Measurements from ENCODE around the gene PLXNA1. TPM values are rescaled to one million over a fixed set of nuclear protein-coding genes. Genes with fewer than 3 reads are reported as not detected.

PLXNA1 gene
- total RNA-seq, 1 experiment from 2014 or later = 30.3 TPM

DNA sequence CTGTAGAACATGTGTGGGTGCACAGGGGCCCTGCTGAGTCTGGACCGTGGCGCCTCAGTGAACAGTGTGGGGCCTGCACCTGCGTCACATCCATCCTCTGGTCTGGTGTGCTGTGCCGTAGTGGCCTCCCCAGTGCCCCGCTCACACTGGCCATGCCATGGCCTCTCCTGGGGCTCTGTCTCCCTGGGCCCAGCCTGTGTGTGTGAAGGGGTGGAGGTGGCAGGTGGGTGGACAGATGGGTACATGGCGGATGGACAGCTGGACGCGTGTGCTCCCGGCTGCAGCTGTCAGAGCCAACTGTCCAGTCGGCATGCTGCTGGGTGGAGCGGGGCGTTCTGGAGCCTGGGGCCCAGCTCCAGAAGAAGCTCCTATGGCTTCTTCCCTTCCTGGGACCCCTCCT lies 17.8 kb downstream of the PLXNA1 start:
- Histone ChIP-seq H3K4me2 (ENCODE audit: low read length) (no peak overlapping the region), H3K4me3 (replicated peaks in 1 of 2; ENCODE audit: low read depth in 1 of 2, low read length in 2 of 2) (no peak overlapping the region), H3K9ac (ENCODE audit: low read length) (no peak overlapping the region), H3K9me2 (ENCODE audit: insufficient read depth) (no peaks in the 10 kb centered on the region), H3K27me3 (ENCODE audit: insufficient read depth, low read length) (no peaks in the 10 kb centered on the region), H3K9me3 (ENCODE audit: control insufficient read depth in 1 of 2, insufficient read depth in 1 of 2, low read depth in 1 of 2, low read length in 2 of 2) (no peaks in the 10 kb centered on the region), H3K4me1 (ENCODE audit: control insufficient read depth in 1 of 2, insufficient read depth in 2 of 2, low read length in 2 of 2) (no peaks in the 10 kb centered on the region), H3K79me2 (ENCODE audit: insufficient read depth, low read length) (peaks cover 34% of the 10 kb centered on the region; the same call in 1 of the 2 replicates), H3K27ac (ENCODE audit: low read depth, low read length) (no peak overlapping the region), H2AFZ (ENCODE audit: low read depth, low read length, poor library complexity, severe bottlenecking) (no peak overlapping the region), H4K20me1 (ENCODE audit: insufficient read depth) (no peaks in the 10 kb centered on the region), H3K36me3 (ENCODE audit: control insufficient read depth in 1 of 2, insufficient read depth in 2 of 2, low read length in 2 of 2) (no peaks in the 10 kb centered on the region)
- ChIA-PET RAD21 (ENCODE audit: low non-redundant PET in 1 of 2, low total read pairs in 2 of 2, uncharacterized antibody in 2 of 2, unreplicated experiment in 2 of 2) (no interaction called here), CTCF (no interaction called here), POLR2A (no interaction called here)
- DNase-seq (ENCODE audit: low read depth, low spot score) (no peak), ATAC-seq (no peak)
- TF ChIP-seq POLR2A (IDR thresholded peaks at IDR 0.05; ENCODE audit: borderline replicate concordance, extremely low read depth, insufficient read depth, insufficient read length) (no peak), CEBPB (IDR thresholded peaks at IDR 0.05; ENCODE audit: low read depth) (no peak), CBX3 (IDR thresholded peaks at IDR 0.05; ENCODE audit: low read depth) (no peak), SIN3A (IDR thresholded peaks at IDR 0.05; ENCODE audit: low read depth) (no peak), YY1 (IDR thresholded peaks at IDR 0.05; ENCODE audit: extremely low read depth, insufficient replicate concordance, low read depth, low read length) (no peak), FOSL1 (IDR thresholded peaks at IDR 0.05; ENCODE audit: low read depth) (no peak), EZH2phosphoT487 (IDR thresholded peaks at IDR 0.05; ENCODE audit: borderline replicate concordance) (no peak), RAD21 (IDR thresholded peaks at IDR 0.05; ENCODE audit: low read depth) (no peak), SP1 (IDR thresholded peaks at IDR 0.05; ENCODE audit: low read depth) (no peak)
- TF ChIP-seq, protein P1, sequence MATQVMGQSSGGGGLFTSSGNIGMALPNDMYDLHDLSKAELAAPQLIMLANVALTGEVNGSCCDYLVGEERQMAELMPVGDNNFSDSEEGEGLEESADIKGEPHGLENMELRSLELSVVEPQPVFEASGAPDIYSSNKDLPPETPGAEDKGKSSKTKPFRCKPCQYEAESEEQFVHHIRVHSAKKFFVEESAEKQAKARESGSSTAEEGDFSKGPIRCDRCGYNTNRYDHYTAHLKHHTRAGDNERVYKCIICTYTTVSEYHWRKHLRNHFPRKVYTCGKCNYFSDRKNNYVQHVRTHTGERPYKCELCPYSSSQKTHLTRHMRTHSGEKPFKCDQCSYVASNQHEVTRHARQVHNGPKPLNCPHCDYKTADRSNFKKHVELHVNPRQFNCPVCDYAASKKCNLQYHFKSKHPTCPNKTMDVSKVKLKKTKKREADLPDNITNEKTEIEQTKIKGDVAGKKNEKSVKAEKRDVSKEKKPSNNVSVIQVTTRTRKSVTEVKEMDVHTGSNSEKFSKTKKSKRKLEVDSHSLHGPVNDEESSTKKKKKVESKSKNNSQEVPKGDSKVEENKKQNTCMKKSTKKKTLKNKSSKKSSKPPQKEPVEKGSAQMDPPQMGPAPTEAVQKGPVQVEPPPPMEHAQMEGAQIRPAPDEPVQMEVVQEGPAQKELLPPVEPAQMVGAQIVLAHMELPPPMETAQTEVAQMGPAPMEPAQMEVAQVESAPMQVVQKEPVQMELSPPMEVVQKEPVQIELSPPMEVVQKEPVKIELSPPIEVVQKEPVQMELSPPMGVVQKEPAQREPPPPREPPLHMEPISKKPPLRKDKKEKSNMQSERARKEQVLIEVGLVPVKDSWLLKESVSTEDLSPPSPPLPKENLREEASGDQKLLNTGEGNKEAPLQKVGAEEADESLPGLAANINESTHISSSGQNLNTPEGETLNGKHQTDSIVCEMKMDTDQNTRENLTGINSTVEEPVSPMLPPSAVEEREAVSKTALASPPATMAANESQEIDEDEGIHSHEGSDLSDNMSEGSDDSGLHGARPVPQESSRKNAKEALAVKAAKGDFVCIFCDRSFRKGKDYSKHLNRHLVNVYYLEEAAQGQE (IDR thresholded peaks at IDR 0.05; ENCODE audit: low read depth) = no peak
- TF ChIP-seq, protein P2, sequence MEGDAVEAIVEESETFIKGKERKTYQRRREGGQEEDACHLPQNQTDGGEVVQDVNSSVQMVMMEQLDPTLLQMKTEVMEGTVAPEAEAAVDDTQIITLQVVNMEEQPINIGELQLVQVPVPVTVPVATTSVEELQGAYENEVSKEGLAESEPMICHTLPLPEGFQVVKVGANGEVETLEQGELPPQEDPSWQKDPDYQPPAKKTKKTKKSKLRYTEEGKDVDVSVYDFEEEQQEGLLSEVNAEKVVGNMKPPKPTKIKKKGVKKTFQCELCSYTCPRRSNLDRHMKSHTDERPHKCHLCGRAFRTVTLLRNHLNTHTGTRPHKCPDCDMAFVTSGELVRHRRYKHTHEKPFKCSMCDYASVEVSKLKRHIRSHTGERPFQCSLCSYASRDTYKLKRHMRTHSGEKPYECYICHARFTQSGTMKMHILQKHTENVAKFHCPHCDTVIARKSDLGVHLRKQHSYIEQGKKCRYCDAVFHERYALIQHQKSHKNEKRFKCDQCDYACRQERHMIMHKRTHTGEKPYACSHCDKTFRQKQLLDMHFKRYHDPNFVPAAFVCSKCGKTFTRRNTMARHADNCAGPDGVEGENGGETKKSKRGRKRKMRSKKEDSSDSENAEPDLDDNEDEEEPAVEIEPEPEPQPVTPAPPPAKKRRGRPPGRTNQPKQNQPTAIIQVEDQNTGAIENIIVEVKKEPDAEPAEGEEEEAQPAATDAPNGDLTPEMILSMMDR (IDR thresholded peaks at IDR 0.05 in 2 of 3, conservative IDR thresholded peaks at IDR 0.05 in 1 of 3; ENCODE audit: borderline replicate concordance in 1 of 3, insufficient read depth in 1 of 3, low read depth in 2 of 3, low read length in 2 of 3) = no peak
- TF ChIP-seq, protein P3, sequence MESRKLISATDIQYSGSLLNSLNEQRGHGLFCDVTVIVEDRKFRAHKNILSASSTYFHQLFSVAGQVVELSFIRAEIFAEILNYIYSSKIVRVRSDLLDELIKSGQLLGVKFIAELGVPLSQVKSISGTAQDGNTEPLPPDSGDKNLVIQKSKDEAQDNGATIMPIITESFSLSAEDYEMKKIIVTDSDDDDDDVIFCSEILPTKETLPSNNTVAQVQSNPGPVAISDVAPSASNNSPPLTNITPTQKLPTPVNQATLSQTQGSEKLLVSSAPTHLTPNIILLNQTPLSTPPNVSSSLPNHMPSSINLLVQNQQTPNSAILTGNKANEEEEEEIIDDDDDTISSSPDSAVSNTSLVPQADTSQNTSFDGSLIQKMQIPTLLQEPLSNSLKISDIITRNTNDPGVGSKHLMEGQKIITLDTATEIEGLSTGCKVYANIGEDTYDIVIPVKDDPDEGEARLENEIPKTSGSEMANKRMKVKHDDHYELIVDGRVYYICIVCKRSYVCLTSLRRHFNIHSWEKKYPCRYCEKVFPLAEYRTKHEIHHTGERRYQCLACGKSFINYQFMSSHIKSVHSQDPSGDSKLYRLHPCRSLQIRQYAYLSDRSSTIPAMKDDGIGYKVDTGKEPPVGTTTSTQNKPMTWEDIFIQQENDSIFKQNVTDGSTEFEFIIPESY (IDR thresholded peaks at IDR 0.05; ENCODE audit: extremely low read depth, insufficient replicate concordance, low read length) = no peak
- no TSS peak for BruUV-seq (replicated peaks)
- intact Hi-C loops (cut with micrococcal nuclease) = no loop called here
